Rectal smooth muscle tissue (tissue), 1 donor: Measurements from ENCODE around the gene CBX8.

Experiments used
- H3K27ac ChIP-seq: one replicate; pipeline ENCODE4 v1.7.0; 2013; ENCODE audit warnings: low read depth, low read length, inconsistent platforms
- H3K27me3 ChIP-seq: one replicate; pipeline ENCODE4 v1.7.0; 2013; ENCODE audit warnings: low read length; ENCODE audit not compliant: control insufficient read depth, insufficient read depth
- H3K36me3 ChIP-seq: one replicate; pipeline ENCODE4 v1.7.0; 2013; ENCODE audit warnings: low read length; ENCODE audit not compliant: control insufficient read depth, insufficient read depth
- H3K4me1 ChIP-seq: one replicate; pipeline ENCODE4 v1.7.0; 2013; ENCODE audit warnings: low read length; ENCODE audit not compliant: control insufficient read depth, insufficient read depth
- H3K4me3 ChIP-seq: one replicate; pipeline ENCODE4 v1.7.0; 2013; ENCODE audit warnings: low read length
- H3K9ac ChIP-seq: one replicate; pipeline ENCODE4 v1.7.0; 2013; ENCODE audit warnings: low read length

CBX8 gene

GRCh38 chr17:79788989-79789942 lies 7.6 kb downstream of the CBX8 start:
- Histone ChIP-seq H3K4me1 (peaks cover 7% of the 10 kb centered on the region), H3K4me3 (no peak overlapping the region), H3K27me3 (peaks cover 46% of the 10 kb centered on the region), H3K27ac (no peak overlapping the region), H3K9ac (no peak overlapping the region), H3K36me3 (no peaks in the 10 kb centered on the region)

DNA sequence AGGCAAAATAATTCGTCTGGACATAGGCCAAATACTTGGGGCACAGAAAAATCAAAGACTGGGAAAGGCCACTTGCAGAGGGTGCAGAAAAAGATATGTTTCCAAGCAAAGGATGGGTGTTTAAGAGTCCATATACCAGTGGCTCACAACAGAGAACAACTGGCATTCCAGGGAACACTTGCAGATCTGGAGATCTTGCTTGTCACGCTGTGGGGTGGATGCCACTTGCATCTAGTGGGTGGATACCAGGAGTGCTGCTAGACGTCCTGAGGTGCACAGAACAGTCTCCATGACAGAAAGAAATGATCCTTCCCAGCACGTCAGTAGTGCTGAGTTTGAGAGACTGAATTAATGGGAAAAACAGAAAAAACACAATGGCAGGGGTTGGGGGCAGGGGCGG lies 8.4 kb downstream of the CBX8 start:
- Histone ChIP-seq H3K27me3 (peaks cover 45% of the 10 kb centered on the region), H3K4me3 (no peak overlapping the region), H3K9ac (no peak overlapping the region), H3K27ac (no peak overlapping the region), H3K36me3 (no peaks in the 10 kb centered on the region), H3K4me1 (peaks cover 3% of the 10 kb centered on the region)

GRCh38 chr17:79786930-79787643 lies 9.8 kb downstream of the CBX8 start:
- no peak overlapping the region for H3K9ac ChIP-seq
- H3K27me3 ChIP-seq: peaks cover 42% of the 10 kb centered on the region
- H3K4me1 ChIP-seq: no peaks in the 10 kb centered on the region
- H3K36me3 ChIP-seq: no peaks in the 10 kb centered on the region
- no peak overlapping the region for H3K4me3 ChIP-seq
- no peak overlapping the region for H3K27ac ChIP-seq

DNA sequence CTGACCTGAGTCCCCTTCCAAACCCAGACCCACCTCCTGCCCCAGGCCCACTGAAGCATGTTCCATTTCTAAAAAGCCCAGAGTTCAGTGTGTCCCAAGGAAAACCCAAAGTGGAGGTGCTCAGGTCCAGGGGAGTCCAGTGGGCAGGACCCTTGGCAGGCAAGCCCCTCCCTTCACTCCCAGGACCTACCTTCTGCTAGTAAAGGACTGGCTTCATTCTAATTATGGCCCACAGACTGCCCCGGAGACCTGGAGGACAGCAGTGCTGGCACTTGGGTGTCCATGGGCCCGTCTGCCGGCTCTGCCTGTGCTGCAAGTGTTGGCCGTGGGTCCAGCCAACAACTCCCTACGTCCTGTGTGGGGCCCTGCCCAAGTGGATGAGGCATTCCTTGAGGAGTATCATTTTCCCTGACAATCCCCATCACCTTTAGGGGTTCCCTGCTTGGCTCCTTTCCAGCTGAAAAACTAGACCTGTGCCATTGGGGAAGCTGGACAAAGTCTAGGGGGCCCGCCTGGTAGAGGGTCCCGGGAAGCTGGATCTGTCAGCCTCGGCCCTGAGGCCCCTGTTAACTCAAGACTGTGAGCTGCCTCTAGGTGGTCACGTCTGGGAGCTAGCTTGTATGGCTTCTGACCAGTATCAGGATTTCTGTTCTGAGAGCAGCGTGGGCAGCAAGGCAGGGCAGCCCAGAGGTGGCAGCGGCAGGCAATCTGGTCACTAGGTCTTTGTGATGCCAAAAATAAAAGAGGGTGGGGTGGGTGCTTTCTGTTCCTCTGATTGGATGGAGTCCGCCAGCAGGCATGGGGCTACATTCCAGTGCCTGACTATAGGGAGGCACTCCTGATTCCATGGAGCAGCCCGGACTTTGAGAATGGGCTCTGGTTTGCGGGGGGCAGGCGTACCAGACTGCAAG lies 10.7 kb downstream of the CBX8 start:
- H3K27me3 ChIP-seq: peaks cover 33% of the 10 kb centered on the region
- no peak overlapping the region for H3K9ac ChIP-seq
- H3K4me3 ChIP-seq: no peak overlapping the region
- H3K36me3 ChIP-seq: no peaks in the 10 kb centered on the region
- H3K27ac ChIP-seq: no peak overlapping the region
- H3K4me1 ChIP-seq: no peaks in the 10 kb centered on the region

- Histone ChIP-seq H3K27me3 (peaks cover 26% of the 10 kb centered on the region), H3K36me3 (no peaks in the 10 kb centered on the region)
Measured at GRCh38 chr17:79785017-79785899, 11.6 kb downstream of the CBX8 start.

GRCh38 chr17:79784353-79785016 lies 12.4 kb downstream of the CBX8 start:
- H3K9ac ChIP-seq: no peak overlapping the region
- H3K27me3 ChIP-seq: peaks cover 21% of the 10 kb centered on the region

More at GRCh38 chr17:79785017-79785899, 11.6 kb downstream of the CBX8 start:
- H3K9ac ChIP-seq: no peak overlapping the region
- H3K27ac ChIP-seq: no peak overlapping the region
- H3K4me1 ChIP-seq: no peaks in the 10 kb centered on the region
- H3K4me3 ChIP-seq: no peak overlapping the region

GRCh38 chr17:79783891-79784290 lies 13.0 kb downstream of the CBX8 start:
- Histone ChIP-seq H3K36me3 (no peaks in the 10 kb centered on the region), H3K27me3 (peaks cover 20% of the 10 kb centered on the region), H3K9ac (no peak overlapping the region), H3K4me1 (no peaks in the 10 kb centered on the region), H3K4me3 (no peak overlapping the region), H3K27ac (no peak overlapping the region)

More at GRCh38 chr17:79784353-79785016, 12.4 kb downstream of the CBX8 start:
- no peak overlapping the region for H3K27ac ChIP-seq
- H3K4me1 ChIP-seq: no peaks in the 10 kb centered on the region
- H3K4me3 ChIP-seq: no peak overlapping the region
- no peaks in the 10 kb centered on the region for H3K36me3 ChIP-seq

- Histone ChIP-seq H3K27me3 (peaks cover 22% of the 10 kb centered on the region), H3K4me3 (no peak overlapping the region), H3K27ac (no peak overlapping the region), H3K36me3 (no peaks in the 10 kb centered on the region), H3K4me1 (no peaks in the 10 kb centered on the region), H3K9ac (no peak overlapping the region)
Measured at GRCh38 chr17:79781736-79782575, 14.9 kb downstream of the CBX8 start.

GRCh38 chr17:79781012-79781650 lies 15.7 kb downstream of the CBX8 start:
- Histone ChIP-seq H3K36me3 (no peaks in the 10 kb centered on the region), H3K27me3 (peaks cover 20% of the 10 kb centered on the region), H3K4me1 (no peaks in the 10 kb centered on the region), H3K27ac (no peak overlapping the region), H3K9ac (no peak overlapping the region), H3K4me3 (no peak overlapping the region)

DNA sequence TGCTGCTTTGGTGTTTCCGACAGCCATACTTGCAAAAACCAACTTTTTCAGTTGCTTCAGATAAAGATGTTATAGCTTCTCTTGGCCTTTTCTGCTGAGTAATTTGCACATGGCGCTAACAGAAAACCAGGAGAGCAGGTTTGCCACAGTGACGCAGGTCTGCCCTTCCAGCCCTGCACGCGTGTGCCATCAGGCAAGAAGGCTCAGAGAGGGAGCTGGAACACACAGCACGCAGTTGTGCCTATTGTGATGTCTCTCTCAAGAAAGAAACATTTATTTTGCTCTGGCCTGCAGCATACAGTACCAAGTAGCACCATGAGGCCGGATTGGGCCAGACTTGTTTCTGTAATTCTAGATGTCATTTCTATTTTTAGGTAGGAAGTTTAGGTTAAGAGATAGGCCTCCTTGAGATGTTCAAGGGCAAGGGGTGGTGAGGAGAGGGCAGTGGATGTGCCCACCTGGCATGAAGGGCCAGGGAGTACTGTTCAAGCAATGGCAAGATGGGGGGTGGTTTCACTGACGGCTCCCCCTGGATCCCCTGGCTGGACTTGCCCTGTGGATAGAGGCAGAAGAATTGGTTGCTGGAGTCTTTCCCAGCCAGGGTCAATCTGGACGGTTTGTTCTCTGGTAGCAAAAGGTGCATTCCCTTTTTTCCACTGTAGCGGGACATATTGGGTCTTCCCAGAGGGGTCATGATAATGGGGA lies 17.1 kb downstream of the CBX8 start:
- Histone ChIP-seq H3K36me3 (no peaks in the 10 kb centered on the region), H3K9ac (no peak overlapping the region), H3K4me1 (no peaks in the 10 kb centered on the region), H3K27ac (no peak overlapping the region), H3K4me3 (no peak overlapping the region), H3K27me3 (peaks cover 23% of the 10 kb centered on the region)
